Ovary (tissue), 3 donors: ENCODE measurements around the gene PYGB.

Experiments used
- EP300 ChIP-seq: sonication (generic); formaldehyde crosslinking; IDR thresholded peaks from one replicate; pipeline ENCODE4 v1.6.1; 2017; ENCODE audit warnings: antibody characterized with exemption
- POLR2A ChIP-seq: fragments of 450-650 bp; IDR thresholded peaks from one replicate; pipeline ENCODE4 v1.6.1; 2017; ENCODE audit warnings: antibody characterized with exemption, mild to moderate bottlenecking, moderate library complexity
- TF ChIP-seq, protein P1 (sequence below), 3 donors: fragments of 450-650 bp in 2 of 3; fragments of 200-600 bp in 1 of 3; IDR thresholded peaks; one replicate each; pipeline versions ENCODE4 v1.5.1 to v1.8.0; 2016 to 2022; ENCODE audit warnings: antibody characterized with exemption in 3 of 3, mild to moderate bottlenecking in 1 of 3
- donor health status: DM: no; HTN: no; CAD: no.

DNA sequence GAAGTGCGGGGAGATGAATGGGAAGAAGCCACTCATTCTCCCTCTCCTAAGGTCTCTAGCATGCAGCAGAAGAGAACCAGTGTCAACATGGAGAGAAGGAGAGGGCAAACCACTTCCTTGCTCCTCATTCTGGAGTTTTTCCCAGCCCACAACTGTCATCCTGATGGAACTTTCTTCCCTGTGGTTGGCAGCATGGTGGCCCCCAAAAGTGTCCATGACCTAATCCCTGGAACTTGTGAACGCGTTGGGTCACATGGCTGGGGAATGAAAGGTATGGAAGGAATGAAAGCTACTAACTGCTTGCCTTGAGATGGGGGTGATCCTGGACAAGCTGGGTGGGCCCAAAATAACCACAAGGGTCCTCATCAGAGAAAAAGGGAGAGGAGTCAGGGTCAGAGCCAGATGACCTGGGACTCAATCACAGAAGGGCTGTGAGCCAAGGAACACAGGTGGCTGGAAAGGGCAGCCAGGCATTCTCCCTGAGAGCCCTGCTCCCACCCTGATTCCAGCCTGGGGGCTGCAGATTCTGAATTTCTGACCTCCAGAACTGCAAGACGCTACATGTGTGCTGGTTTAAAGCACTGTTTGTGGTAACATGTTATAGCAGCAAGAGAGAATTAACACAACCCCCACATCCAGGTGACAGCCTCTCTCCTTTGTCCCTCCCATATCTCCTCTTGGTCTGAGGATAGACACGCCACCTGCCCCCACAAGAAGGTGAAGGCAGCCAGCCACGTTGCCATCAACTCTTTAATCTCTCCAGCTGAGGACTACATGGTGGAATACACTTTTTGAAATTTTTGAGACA, 63.2 kb downstream of the PYGB start:
- TF ChIP-seq POLR2A (no peak), EP300 (no peak)
- TF ChIP-seq, protein P1, sequence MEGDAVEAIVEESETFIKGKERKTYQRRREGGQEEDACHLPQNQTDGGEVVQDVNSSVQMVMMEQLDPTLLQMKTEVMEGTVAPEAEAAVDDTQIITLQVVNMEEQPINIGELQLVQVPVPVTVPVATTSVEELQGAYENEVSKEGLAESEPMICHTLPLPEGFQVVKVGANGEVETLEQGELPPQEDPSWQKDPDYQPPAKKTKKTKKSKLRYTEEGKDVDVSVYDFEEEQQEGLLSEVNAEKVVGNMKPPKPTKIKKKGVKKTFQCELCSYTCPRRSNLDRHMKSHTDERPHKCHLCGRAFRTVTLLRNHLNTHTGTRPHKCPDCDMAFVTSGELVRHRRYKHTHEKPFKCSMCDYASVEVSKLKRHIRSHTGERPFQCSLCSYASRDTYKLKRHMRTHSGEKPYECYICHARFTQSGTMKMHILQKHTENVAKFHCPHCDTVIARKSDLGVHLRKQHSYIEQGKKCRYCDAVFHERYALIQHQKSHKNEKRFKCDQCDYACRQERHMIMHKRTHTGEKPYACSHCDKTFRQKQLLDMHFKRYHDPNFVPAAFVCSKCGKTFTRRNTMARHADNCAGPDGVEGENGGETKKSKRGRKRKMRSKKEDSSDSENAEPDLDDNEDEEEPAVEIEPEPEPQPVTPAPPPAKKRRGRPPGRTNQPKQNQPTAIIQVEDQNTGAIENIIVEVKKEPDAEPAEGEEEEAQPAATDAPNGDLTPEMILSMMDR (IDR thresholded peaks at IDR 0.05) = no peak
